ENCODE data around the gene SLA2.

SLA2 gene

DNA sequence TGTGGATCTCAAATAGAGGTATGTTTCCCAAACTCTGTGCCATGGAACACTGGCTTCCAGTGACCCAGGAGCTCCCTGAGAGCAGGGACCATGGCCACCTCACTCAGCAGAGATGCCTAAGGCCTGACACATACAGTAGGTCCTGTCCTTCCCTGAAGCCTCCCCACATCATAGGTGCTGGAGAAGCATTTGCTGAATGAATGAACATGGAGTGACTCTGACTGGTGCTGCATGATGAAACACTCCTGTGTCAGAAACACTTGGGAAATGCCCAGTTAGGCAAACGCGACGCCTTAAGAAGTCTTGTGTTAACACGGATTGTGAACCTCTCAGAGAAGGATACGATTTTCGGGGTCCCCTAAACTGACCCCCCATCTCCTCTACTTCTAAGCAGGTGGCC lies 14.3 kb downstream of the SLA2 start:
- Histone ChIP-seq H3K27ac (ENCODE audit: low read length) (no peak overlapping the region), H3K4me3 (ENCODE audit: low read length in 2 of 2) (no peak overlapping the region), H3K4me1 (ENCODE audit: control insufficient read depth, insufficient read depth, low read length) (no peaks in the 10 kb centered on the region), H3K36me3 (ENCODE audit: control insufficient read depth in 2 of 2, insufficient read depth in 2 of 2, low read length in 2 of 2) (no peaks in the 10 kb centered on the region), H3K27me3 (ENCODE audit: control insufficient read depth in 1 of 2, insufficient read depth in 2 of 2, low read length in 2 of 2) (no peaks in the 10 kb centered on the region), H3K9me3 (ENCODE audit: control insufficient read depth in 2 of 2, low read length in 2 of 2) (no peaks in the 10 kb centered on the region), H3K9ac (ENCODE audit: low read length in 2 of 2) (no peak overlapping the region)

GRCh38 chr20:36629719-36630681 lies 16.0 kb downstream of the SLA2 start:
- H3K27ac ChIP-seq (ENCODE audit: low read length) = no peak overlapping the region
- H3K9me3 ChIP-seq (ENCODE audit: control insufficient read depth in 2 of 2, low read length in 2 of 2) = no peaks in the 10 kb centered on the region
- H3K9ac ChIP-seq (ENCODE audit: low read length in 2 of 2) = no peak overlapping the region
- H3K27me3 ChIP-seq (ENCODE audit: control insufficient read depth in 1 of 2, insufficient read depth in 2 of 2, low read length in 2 of 2) = no peaks in the 10 kb centered on the region
- no peaks in the 10 kb centered on the region for H3K36me3 ChIP-seq (ENCODE audit: control insufficient read depth in 2 of 2, insufficient read depth in 2 of 2, low read length in 2 of 2)
- H3K4me3 ChIP-seq (ENCODE audit: low read length in 2 of 2) = no peak overlapping the region
- H3K4me1 ChIP-seq (ENCODE audit: control insufficient read depth, insufficient read depth, low read length) = no peaks in the 10 kb centered on the region

DNA sequence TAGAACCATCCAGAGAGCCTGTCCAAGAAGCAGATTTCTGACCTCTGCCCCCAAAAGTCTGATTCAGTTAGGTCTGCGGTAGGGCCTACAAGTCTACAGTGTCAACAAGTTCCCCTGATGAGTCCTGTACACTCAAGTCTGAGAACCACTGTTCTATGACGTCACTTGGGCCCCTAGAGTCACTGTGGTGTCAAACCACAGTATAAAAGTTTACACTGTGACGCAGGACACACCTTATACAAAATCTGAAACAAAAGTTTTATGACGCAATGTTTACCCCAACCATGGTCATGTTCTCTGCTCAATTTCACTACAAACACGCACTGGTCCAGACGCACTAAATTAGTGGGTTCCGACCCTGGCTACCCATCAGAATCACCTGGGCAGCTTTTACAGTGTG lies 17.9 kb downstream of the SLA2 start:
- Histone ChIP-seq H3K36me3 (ENCODE audit: control insufficient read depth in 2 of 2, insufficient read depth in 2 of 2, low read length in 2 of 2) (no peaks in the 10 kb centered on the region), H3K27me3 (ENCODE audit: control insufficient read depth in 1 of 2, insufficient read depth in 2 of 2, low read length in 2 of 2) (no peaks in the 10 kb centered on the region), H3K4me3 (ENCODE audit: low read length in 2 of 2) (no peak overlapping the region), H3K27ac (ENCODE audit: low read length) (no peak overlapping the region), H3K4me1 (ENCODE audit: control insufficient read depth, insufficient read depth, low read length) (no peaks in the 10 kb centered on the region), H3K9me3 (ENCODE audit: control insufficient read depth in 2 of 2, low read length in 2 of 2) (no peaks in the 10 kb centered on the region), H3K9ac (ENCODE audit: low read length in 2 of 2) (no peak overlapping the region)

GRCh38 chr20:36624944-36625324 lies 21.1 kb downstream of the SLA2 start:
- Histone ChIP-seq H3K9ac (ENCODE audit: low read length in 2 of 2) (no peak overlapping the region), H3K27me3 (ENCODE audit: control insufficient read depth in 1 of 2, insufficient read depth in 2 of 2, low read length in 2 of 2) (no peaks in the 10 kb centered on the region), H3K9me3 (ENCODE audit: control insufficient read depth in 2 of 2, low read length in 2 of 2) (no peaks in the 10 kb centered on the region), H3K27ac (ENCODE audit: low read length) (no peak overlapping the region), H3K4me3 (ENCODE audit: low read length in 2 of 2) (no peak overlapping the region), H3K36me3 (ENCODE audit: control insufficient read depth in 2 of 2, insufficient read depth in 2 of 2, low read length in 2 of 2) (no peaks in the 10 kb centered on the region), H3K4me1 (ENCODE audit: control insufficient read depth, insufficient read depth, low read length) (no peaks in the 10 kb centered on the region)

- H3K9me3 ChIP-seq (ENCODE audit: control insufficient read depth in 2 of 2, low read length in 2 of 2) = no peaks in the 10 kb centered on the region
- H3K4me1 ChIP-seq (ENCODE audit: control insufficient read depth, insufficient read depth, low read length) = no peaks in the 10 kb centered on the region
- no peak overlapping the region for H3K4me3 ChIP-seq (ENCODE audit: low read length in 2 of 2)
- no peak overlapping the region for H3K27ac ChIP-seq (ENCODE audit: low read length)
- H3K27me3 ChIP-seq (ENCODE audit: control insufficient read depth in 1 of 2, insufficient read depth in 2 of 2, low read length in 2 of 2) = no peaks in the 10 kb centered on the region
- no peaks in the 10 kb centered on the region for H3K36me3 ChIP-seq (ENCODE audit: control insufficient read depth in 2 of 2, insufficient read depth in 2 of 2, low read length in 2 of 2)
- H3K9ac ChIP-seq (ENCODE audit: low read length in 2 of 2) = no peak overlapping the region
Observed at GRCh38 chr20:36624068-36624943, 21.7 kb downstream of the SLA2 start.

DNA sequence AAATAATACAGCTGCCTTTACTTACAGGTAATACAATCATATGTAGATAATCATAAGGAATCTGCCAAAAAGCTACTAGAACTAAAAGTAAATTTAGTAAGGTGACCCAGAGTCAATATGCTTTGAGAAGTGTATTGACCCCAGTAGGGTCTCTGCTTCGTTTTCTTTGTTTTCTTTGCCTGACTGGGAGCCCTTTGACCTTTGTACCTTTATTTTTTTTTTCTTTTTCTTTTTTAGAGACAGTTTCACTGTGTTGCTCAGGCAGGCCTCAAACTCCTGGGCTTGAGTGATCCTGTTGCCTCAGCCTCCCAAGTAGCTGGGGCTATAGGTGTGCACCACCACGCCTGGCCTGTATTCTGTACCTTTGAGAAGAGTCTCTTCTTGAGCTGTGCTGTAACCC lies 22.6 kb downstream of the SLA2 start:
- Histone ChIP-seq H3K9me3 (ENCODE audit: control insufficient read depth in 2 of 2, low read length in 2 of 2) (no peaks in the 10 kb centered on the region), H3K36me3 (ENCODE audit: control insufficient read depth in 2 of 2, insufficient read depth in 2 of 2, low read length in 2 of 2) (no peaks in the 10 kb centered on the region), H3K4me3 (ENCODE audit: low read length in 2 of 2) (no peak overlapping the region), H3K9ac (ENCODE audit: low read length in 2 of 2) (no peak overlapping the region), H3K27me3 (ENCODE audit: control insufficient read depth in 1 of 2, insufficient read depth in 2 of 2, low read length in 2 of 2) (no peaks in the 10 kb centered on the region), H3K27ac (ENCODE audit: low read length) (no peak overlapping the region), H3K4me1 (ENCODE audit: control insufficient read depth, insufficient read depth, low read length) (no peaks in the 10 kb centered on the region)

GRCh38 chr20:36620917-36621316 lies 25.1 kb downstream of the SLA2 start:
- Histone ChIP-seq H3K9ac (ENCODE audit: low read length in 2 of 2) (no peak overlapping the region), H3K4me3 (ENCODE audit: low read length in 2 of 2) (no peak overlapping the region), H3K27me3 (ENCODE audit: control insufficient read depth in 1 of 2, insufficient read depth in 2 of 2, low read length in 2 of 2) (no peaks in the 10 kb centered on the region), H3K36me3 (ENCODE audit: control insufficient read depth in 2 of 2, insufficient read depth in 2 of 2, low read length in 2 of 2) (no peaks in the 10 kb centered on the region), H3K27ac (ENCODE audit: low read length) (no peak overlapping the region), H3K9me3 (ENCODE audit: control insufficient read depth in 2 of 2, low read length in 2 of 2) (no peaks in the 10 kb centered on the region), H3K4me1 (ENCODE audit: control insufficient read depth, insufficient read depth, low read length) (no peaks in the 10 kb centered on the region)

DNA sequence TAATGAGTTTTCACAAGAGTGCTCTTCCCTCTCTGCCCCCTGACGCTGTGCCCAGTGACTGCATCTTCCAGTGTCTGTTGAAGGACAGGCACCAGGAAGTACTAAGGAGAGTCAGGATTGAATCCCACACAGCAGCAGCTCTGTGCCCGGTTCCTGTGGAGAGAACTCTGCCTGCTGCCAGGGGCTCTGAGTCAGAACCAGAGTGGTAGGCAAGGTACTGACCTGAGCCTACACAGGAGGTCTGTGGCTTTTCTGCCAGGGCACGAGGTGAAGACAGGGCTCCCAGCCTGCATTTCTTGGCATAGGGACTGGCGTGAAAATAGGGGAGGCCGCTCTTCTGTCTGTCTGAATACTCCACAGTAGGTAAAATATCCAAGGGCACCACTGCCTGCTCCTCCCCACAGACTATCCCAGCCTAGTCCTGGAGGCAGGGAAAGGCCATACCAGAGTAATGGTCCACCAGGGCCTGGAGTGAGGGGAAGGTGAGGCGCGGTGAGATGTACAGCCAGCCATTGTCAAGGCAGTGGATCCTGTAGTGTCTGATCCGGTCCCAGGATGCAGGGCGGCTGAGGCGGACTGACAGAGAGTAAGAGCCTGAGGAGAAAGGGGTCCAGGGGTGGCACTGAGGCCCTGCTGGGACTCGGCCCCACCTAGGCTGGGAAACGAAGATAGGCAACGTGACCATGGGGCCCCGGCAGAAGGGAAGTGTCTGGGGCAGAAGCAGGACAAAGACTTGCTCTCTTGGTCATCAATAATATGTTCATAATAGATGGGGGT lies 31.0 kb downstream of the SLA2 start:
- no peaks in the 10 kb centered on the region for H3K27me3 ChIP-seq (ENCODE audit: control insufficient read depth in 1 of 2, insufficient read depth in 2 of 2, low read length in 2 of 2)

GRCh38 chr20:36613974-36614373 lies 32.0 kb downstream of the SLA2 start:
- Histone ChIP-seq H3K27ac (ENCODE audit: low read length) (no peak overlapping the region), H3K4me3 (ENCODE audit: low read length in 2 of 2) (no peak overlapping the region), H3K36me3 (ENCODE audit: control insufficient read depth in 2 of 2, insufficient read depth in 2 of 2, low read length in 2 of 2) (peaks cover 31 to 38% of the 10 kb centered on the region in 2 donors), H3K9me3 (ENCODE audit: control insufficient read depth in 2 of 2, low read length in 2 of 2) (no peaks in the 10 kb centered on the region), H3K4me1 (ENCODE audit: control insufficient read depth, insufficient read depth, low read length) (no peaks in the 10 kb centered on the region), H3K9ac (ENCODE audit: low read length in 2 of 2) (no peak overlapping the region), H3K27me3 (ENCODE audit: control insufficient read depth in 1 of 2, insufficient read depth in 2 of 2, low read length in 2 of 2) (no peaks in the 10 kb centered on the region)

More for the DNA sequence above, 31.0 kb downstream of the SLA2 start:
- no peak overlapping the region for H3K4me3 ChIP-seq (ENCODE audit: low read length in 2 of 2)
- no peak overlapping the region for H3K9ac ChIP-seq (ENCODE audit: low read length in 2 of 2)
- no peak overlapping the region for H3K27ac ChIP-seq (ENCODE audit: low read length)
- H3K9me3 ChIP-seq (ENCODE audit: control insufficient read depth in 2 of 2, low read length in 2 of 2) = no peaks in the 10 kb centered on the region
- H3K4me1 ChIP-seq (ENCODE audit: control insufficient read depth, insufficient read depth, low read length) = no peaks in the 10 kb centered on the region
- H3K36me3 ChIP-seq (ENCODE audit: control insufficient read depth in 2 of 2, insufficient read depth in 2 of 2, low read length in 2 of 2) = peaks cover 28 to 33% of the 10 kb centered on the region in 2 donors

GRCh38 chr20:36611625-36612024 lies 34.4 kb downstream of the SLA2 start:
- Histone ChIP-seq H3K9me3 (ENCODE audit: control insufficient read depth in 2 of 2, low read length in 2 of 2) (no peaks in the 10 kb centered on the region), H3K4me3 (ENCODE audit: low read length in 2 of 2) (no peak overlapping the region), H3K27ac (ENCODE audit: low read length) (no peak overlapping the region), H3K9ac (ENCODE audit: low read length in 2 of 2) (no peak overlapping the region), H3K36me3 (ENCODE audit: control insufficient read depth in 2 of 2, insufficient read depth in 2 of 2, low read length in 2 of 2) (peaks cover 38 to 48% of the 10 kb centered on the region in 2 donors), H3K27me3 (ENCODE audit: control insufficient read depth in 1 of 2, insufficient read depth in 2 of 2, low read length in 2 of 2) (no peaks in the 10 kb centered on the region), H3K4me1 (ENCODE audit: control insufficient read depth, insufficient read depth, low read length) (peaks cover 10% of the 10 kb centered on the region)
